ENCODE results near the gene ARL4A. TPM values are rescaled to one million over a fixed set of nuclear protein-coding genes. Genes with fewer than 3 reads are reported as not detected.

ARL4A gene
- total RNA-seq, 1 experiment from 2014 or later, result 66.5 TPM

GRCh38 chr7:12728192-12728538, 40.7 kb downstream of the ARL4A start:
- H3K9me3 ChIP-seq, result no peaks in the 10 kb centered on the region
- no peak overlapping the region for H3K4me3 ChIP-seq
- no peaks in the 10 kb centered on the region for H3K36me3 ChIP-seq
- DNase-seq, result no peak
- no peaks in the 10 kb centered on the region for H3K27me3 ChIP-seq

GRCh38 chr7:12729112-12729511, 41.7 kb downstream of the ARL4A start:
- Histone ChIP-seq H3K27me3 (no peaks in the 10 kb centered on the region), H3K36me3 (no peaks in the 10 kb centered on the region)
- peak; percentile 48 for DNase-seq

DNA sequence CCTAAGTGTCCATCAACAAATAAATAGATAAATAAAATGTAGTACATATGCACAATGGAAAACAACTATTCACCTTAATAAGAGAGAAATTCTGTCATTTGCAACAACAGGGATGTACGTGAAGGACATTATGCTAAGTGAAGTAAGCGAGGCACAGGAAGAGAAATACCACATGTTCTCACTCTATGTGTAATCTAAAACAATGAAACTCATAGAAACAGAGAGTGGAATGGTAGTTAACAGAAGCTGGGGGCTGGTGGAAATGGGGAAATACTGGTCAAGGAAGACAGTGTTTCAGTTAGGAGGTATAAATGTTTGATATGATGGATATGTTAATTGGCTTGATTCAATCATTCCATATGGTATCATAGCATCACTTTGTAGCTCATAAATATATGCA, 43.1 kb downstream of the ARL4A start:
- H3K4me3 ChIP-seq, result no peak overlapping the region
- H3K9me3 ChIP-seq, result no peaks in the 10 kb centered on the region
- no peaks in the 10 kb centered on the region for H3K27me3 ChIP-seq
- no peaks in the 10 kb centered on the region for H3K36me3 ChIP-seq
- DNase-seq, result no peak

More at GRCh38 chr7:12729112-12729511, 41.7 kb downstream of the ARL4A start:
- Histone ChIP-seq H3K9me3 (no peaks in the 10 kb centered on the region), H3K4me3 (no peak overlapping the region)

- peak; percentile 26 for DNase-seq
- H3K9me3 ChIP-seq, result no peaks in the 10 kb centered on the region
- no peaks in the 10 kb centered on the region for H3K27me3 ChIP-seq
- H3K36me3 ChIP-seq, result no peaks in the 10 kb centered on the region
- H3K4me3 ChIP-seq, result no peak overlapping the region
Observed at GRCh38 chr7:12731214-12731656, 43.8 kb downstream of the ARL4A start.

GRCh38 chr7:12731775-12732174, 44.3 kb downstream of the ARL4A start:
- Histone ChIP-seq H3K36me3 (no peaks in the 10 kb centered on the region), H3K4me3 (no peak overlapping the region), H3K9me3 (no peaks in the 10 kb centered on the region), H3K27me3 (no peaks in the 10 kb centered on the region)
- DNase-seq, result no peak

DNA sequence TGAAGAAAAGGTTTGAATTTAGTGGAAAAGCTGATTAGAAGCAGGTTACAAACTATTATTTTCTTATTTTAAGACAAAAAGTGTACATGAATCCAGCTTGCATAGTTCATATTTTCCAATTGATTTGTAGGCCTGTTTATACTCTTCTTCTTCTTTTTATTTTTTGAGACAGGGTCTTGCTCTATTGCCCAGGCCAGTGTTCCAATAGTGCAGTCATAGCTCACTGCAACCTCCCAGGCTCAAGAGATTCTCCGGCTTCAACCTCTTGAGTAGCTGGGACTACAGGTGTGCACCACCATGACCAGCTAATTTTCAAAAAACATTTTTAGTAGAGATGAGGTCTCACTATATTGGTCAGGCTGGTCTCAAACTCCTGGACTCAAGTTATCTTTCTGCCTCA, 45.0 kb downstream of the ARL4A start:
- H3K4me3 ChIP-seq, result no peak overlapping the region
- H3K27me3 ChIP-seq, result no peaks in the 10 kb centered on the region
- no peak for DNase-seq
- H3K9me3 ChIP-seq, result no peaks in the 10 kb centered on the region
- H3K36me3 ChIP-seq, result no peaks in the 10 kb centered on the region

- DNase-seq, result no peak
- no peaks in the 10 kb centered on the region for H3K27me3 ChIP-seq
- no peaks in the 10 kb centered on the region for H3K36me3 ChIP-seq
- no peak overlapping the region for H3K4me3 ChIP-seq
- no peaks in the 10 kb centered on the region for H3K9me3 ChIP-seq
Observed at GRCh38 chr7:12735923-12736322, 48.5 kb downstream of the ARL4A start.

DNA sequence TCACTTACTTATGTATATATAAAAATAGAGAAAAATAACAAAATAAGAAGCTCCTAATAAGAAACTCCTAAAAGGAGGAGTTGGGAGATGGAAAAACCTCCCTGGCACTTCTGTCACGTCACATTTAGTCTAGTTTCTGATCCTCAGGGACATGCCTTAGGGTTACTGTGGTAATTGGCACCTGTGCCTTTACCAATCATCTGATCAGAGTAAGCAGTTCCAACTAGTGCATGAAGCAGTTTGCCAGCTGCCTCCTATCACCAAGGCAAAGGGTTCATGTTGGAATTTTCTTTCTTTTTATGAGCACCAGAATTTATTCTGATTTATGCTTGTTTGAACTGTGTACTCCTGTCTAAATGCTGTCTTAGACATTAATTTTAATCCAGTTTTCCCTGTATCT, 49.9 kb downstream of the ARL4A start:
- Histone ChIP-seq H3K4me3 (no peak overlapping the region), H3K9me3 (no peaks in the 10 kb centered on the region), H3K27me3 (no peaks in the 10 kb centered on the region), H3K36me3 (no peaks in the 10 kb centered on the region)
- DNase-seq, result no peak

DNA sequence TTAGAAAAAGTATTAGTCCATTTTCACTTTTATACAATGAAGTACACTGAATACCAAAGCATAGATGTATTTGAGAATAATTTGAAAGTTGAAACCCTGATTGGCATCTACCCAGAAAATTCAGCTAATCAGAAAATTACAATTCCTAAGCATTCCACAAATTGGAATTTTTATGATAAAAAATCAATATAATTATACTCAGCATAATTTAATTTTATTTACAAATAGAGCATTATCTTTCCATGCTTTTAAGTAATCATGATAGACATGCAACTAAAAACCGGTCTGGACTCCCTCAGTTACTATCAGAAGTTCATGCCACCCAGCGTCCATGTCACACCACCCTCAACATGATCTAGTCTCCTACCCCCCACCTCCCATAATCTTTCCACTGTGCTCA, 50.4 kb downstream of the ARL4A start:
- no peaks in the 10 kb centered on the region for H3K27me3 ChIP-seq
- H3K4me3 ChIP-seq, result no peak overlapping the region
- no peak for DNase-seq
- H3K36me3 ChIP-seq, result no peaks in the 10 kb centered on the region
- no peaks in the 10 kb centered on the region for H3K9me3 ChIP-seq

DNA sequence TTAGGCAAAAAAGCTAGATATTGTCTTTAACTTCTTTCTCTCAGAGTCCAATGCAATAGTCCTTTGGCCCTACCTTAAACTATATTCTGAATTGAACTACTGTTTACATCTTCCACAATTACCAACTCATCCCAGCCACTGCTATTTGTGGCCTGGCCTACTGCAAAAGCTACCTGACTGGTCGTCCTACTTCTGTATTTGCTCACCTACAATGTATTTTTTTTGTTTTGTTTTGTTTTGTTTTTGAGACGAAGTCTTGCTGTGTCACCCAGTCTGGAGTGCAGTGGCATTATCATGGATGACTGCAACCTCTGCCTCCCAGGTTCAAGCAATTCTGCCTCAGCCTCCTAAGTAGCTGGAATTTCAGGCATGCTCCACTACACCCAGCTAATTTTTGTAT, 51.2 kb downstream of the ARL4A start:
- DNase-seq, result no peak
- Histone ChIP-seq H3K27me3 (no peaks in the 10 kb centered on the region), H3K4me3 (no peak overlapping the region), H3K9me3 (no peaks in the 10 kb centered on the region), H3K36me3 (no peaks in the 10 kb centered on the region)

Other genes starting within 250 kb of the ARL4A start
- not detected in 2 replicates for gene SCIN, start 116.9 kb upstream of the ARL4A start, total RNA-seq (2014; rRNA removed; shearing (Covaris generic); ENCODE audit: low replicate concordance)